SK-N-MC (cell line): Measurements from ENCODE around the gene TMEM204.

Source experiments
- EZH2 ChIP-seq: fragments of 200-600 bp; sonication (generic); IDR thresholded peaks from one replicate; pipeline ENCODE4 v1.6.1; 2017; ENCODE audit warnings: antibody characterized with exemption
- POLR2AphosphoS5 ChIP-seq: IDR thresholded peaks from 2 replicates; pipeline ENCODE4 v1.6.1; 2012; ENCODE audit warnings: mild to moderate bottlenecking, low read depth, low read length, borderline replicate concordance

- no peak for TF ChIP-seq POLR2AphosphoS5
- TF ChIP-seq EZH2: no peak
These were observed 63.0 kb downstream of the TMEM204 start for GRCh38 chr16:1596516-1596915.
